ENCODE results near the gene ARHGEF12.

Gene ARHGEF12

GRCh38 chr11:120513436-120514315 is 177.5 kb downstream of the ARHGEF12 start:
- no peak for DNase-seq
- Histone ChIP-seq H3K36me3 (ENCODE audit: control insufficient read depth in 4 of 4, insufficient read depth in 4 of 4, low read length in 3 of 4) (no peaks in the 10 kb centered on the region), H3K27ac (ENCODE audit: insufficient read depth in 1 of 2, low read depth in 1 of 2, low read length in 2 of 2, poor library complexity in 1 of 2, severe bottlenecking in 2 of 2) (no peak overlapping the region), H3K4me1 (ENCODE audit: control extremely low read depth in 1 of 4, control insufficient read depth in 4 of 4, insufficient read depth in 4 of 4, low read length in 3 of 4) (peaks cover 0 to 2% (median 1%) of the 10 kb centered on the region in 4 experiments), H3K9me3 (ENCODE audit: control extremely low read depth in 1 of 5, control insufficient read depth in 4 of 5, insufficient read depth in 2 of 5, low read depth in 1 of 5, low read length in 4 of 5) (no peaks in the 10 kb centered on the region), H3K4me3 (ENCODE audit: control insufficient read depth in 1 of 7, extremely low read depth in 1 of 7, insufficient read depth in 4 of 7, low read depth in 2 of 7, low read length in 6 of 7) (no peak overlapping the region), H3K27me3 (replicated peaks in 2 of 5; ENCODE audit: control insufficient read depth in 4 of 5, insufficient read depth in 5 of 5, low read length in 4 of 5) (peaks cover 4 to 87% (median 37%) of the 10 kb centered on the region in 5 experiments)
- WGBS (ENCODE audit: insufficient coverage) = 83% methylated on average over 15 of the region's 19 CpGs
- CTCF ChIA-PET = interaction anchor here (0.6 to 2.1 kb wide), 4 partner anchors 9 to 171 kb away, joined by 3 to 8 read pairs (median 3); no protein-coding TSS in a partner anchor
- POLR2A ChIA-PET = no interaction called here

GRCh38 chr11:120514541-120515121 is 178.4 kb downstream of the ARHGEF12 start:
- H3K36me3 ChIP-seq (ENCODE audit: control insufficient read depth in 4 of 4, insufficient read depth in 4 of 4, low read length in 3 of 4) = no peaks in the 10 kb centered on the region
- H3K27me3 ChIP-seq (replicated peaks in 2 of 5; ENCODE audit: control insufficient read depth in 4 of 5, insufficient read depth in 5 of 5, low read length in 4 of 5) = peaks cover 4 to 77% (median 38%) of the 10 kb centered on the region in 5 experiments
- H3K9me3 ChIP-seq (ENCODE audit: control extremely low read depth in 1 of 5, control insufficient read depth in 4 of 5, insufficient read depth in 2 of 5, low read depth in 1 of 5, low read length in 4 of 5) = no peaks in the 10 kb centered on the region
- no peak for DNase-seq
- no peak overlapping the region for H3K4me3 ChIP-seq (ENCODE audit: control insufficient read depth in 1 of 7, extremely low read depth in 1 of 7, insufficient read depth in 4 of 7, low read depth in 2 of 7, low read length in 6 of 7)
- ChIA-PET CTCF (interaction anchor here (0.6 to 1.0 kb wide), 2 partner anchors 10 to 118 kb away, joined by 3 read pairs; no protein-coding TSS in a partner anchor), POLR2A (no interaction called here)
- 96% methylated on average over 11 of the region's 14 CpGs for WGBS (ENCODE audit: insufficient coverage)
- H3K27ac ChIP-seq (ENCODE audit: insufficient read depth in 1 of 2, low read depth in 1 of 2, low read length in 2 of 2, poor library complexity in 1 of 2, severe bottlenecking in 2 of 2) = no peak overlapping the region
- peaks cover 0 to 2% (median 1%) of the 10 kb centered on the region in 4 experiments for H3K4me1 ChIP-seq (ENCODE audit: control extremely low read depth in 1 of 4, control insufficient read depth in 4 of 4, insufficient read depth in 4 of 4, low read length in 3 of 4)

GRCh38 chr11:120515186-120515723 is 179.0 kb downstream of the ARHGEF12 start:
- WGBS (ENCODE audit: insufficient coverage) = 89% methylated on average over 5 of the region's 7 CpGs
- Histone ChIP-seq H3K4me3 (ENCODE audit: control insufficient read depth in 1 of 7, extremely low read depth in 1 of 7, insufficient read depth in 4 of 7, low read depth in 2 of 7, low read length in 6 of 7) (no peak overlapping the region), H3K27me3 (replicated peaks in 2 of 5; ENCODE audit: control insufficient read depth in 4 of 5, insufficient read depth in 5 of 5, low read length in 4 of 5) (peaks cover 2 to 71% (median 33%) of the 10 kb centered on the region in 5 experiments), H3K27ac (ENCODE audit: insufficient read depth in 1 of 2, low read depth in 1 of 2, low read length in 2 of 2, poor library complexity in 1 of 2, severe bottlenecking in 2 of 2) (no peak overlapping the region), H3K9me3 (ENCODE audit: control extremely low read depth in 1 of 5, control insufficient read depth in 4 of 5, insufficient read depth in 2 of 5, low read depth in 1 of 5, low read length in 4 of 5) (no peaks in the 10 kb centered on the region), H3K36me3 (ENCODE audit: control insufficient read depth in 4 of 4, insufficient read depth in 4 of 4, low read length in 3 of 4) (no peaks in the 10 kb centered on the region), H3K4me1 (ENCODE audit: control extremely low read depth in 1 of 4, control insufficient read depth in 4 of 4, insufficient read depth in 4 of 4, low read length in 3 of 4) (peaks cover 0 to 2% (median 1%) of the 10 kb centered on the region in 4 experiments)
- ChIA-PET POLR2A (no interaction called here), CTCF (interaction anchor here (1.1 kb wide), 1 partner anchor 29 kb away, joined by 3 read pairs; no protein-coding TSS in a partner anchor)
- no peak for DNase-seq

- H3K4me3 ChIP-seq (ENCODE audit: control insufficient read depth in 1 of 7, extremely low read depth in 1 of 7, insufficient read depth in 4 of 7, low read depth in 2 of 7, low read length in 6 of 7) = no peak overlapping the region
- CTCF ChIA-PET = interaction anchor here (1.1 to 1.6 kb wide), 2 partner anchors 14 to 28 kb away, joined by 3 to 4 read pairs; no protein-coding TSS in a partner anchor
- peaks cover 0 to under 1% (median 0%) of the 10 kb centered on the region in 4 experiments for H3K4me1 ChIP-seq (ENCODE audit: control extremely low read depth in 1 of 4, control insufficient read depth in 4 of 4, insufficient read depth in 4 of 4, low read length in 3 of 4)
- POLR2A ChIA-PET = no interaction called here
- 58% methylated on average over 38 of the region's 39 CpGs for WGBS (ENCODE audit: insufficient coverage)
- DNase-seq = no peak
- no peaks in the 10 kb centered on the region for H3K9me3 ChIP-seq (ENCODE audit: control extremely low read depth in 1 of 5, control insufficient read depth in 4 of 5, insufficient read depth in 2 of 5, low read depth in 1 of 5, low read length in 4 of 5)
- H3K27me3 ChIP-seq (replicated peaks in 2 of 5; ENCODE audit: control insufficient read depth in 4 of 5, insufficient read depth in 5 of 5, low read length in 4 of 5) = peaks cover 2 to 68% (median 32%) of the 10 kb centered on the region in 5 experiments
- H3K36me3 ChIP-seq (ENCODE audit: control insufficient read depth in 4 of 4, insufficient read depth in 4 of 4, low read length in 3 of 4) = no peaks in the 10 kb centered on the region
- H3K27ac ChIP-seq (ENCODE audit: insufficient read depth in 1 of 2, low read depth in 1 of 2, low read length in 2 of 2, poor library complexity in 1 of 2, severe bottlenecking in 2 of 2) = no peak overlapping the region
Observed at GRCh38 chr11:120516461-120517389, 180.5 kb downstream of the ARHGEF12 start.

- CTCF ChIA-PET = interaction anchor here (1.6 kb wide), 1 partner anchor 14 kb away, joined by 4 read pairs; no protein-coding TSS in a partner anchor
- Histone ChIP-seq H3K27ac (ENCODE audit: insufficient read depth in 1 of 2, low read depth in 1 of 2, low read length in 2 of 2, poor library complexity in 1 of 2, severe bottlenecking in 2 of 2) (no peak overlapping the region), H3K36me3 (ENCODE audit: control insufficient read depth in 4 of 4, insufficient read depth in 4 of 4, low read length in 3 of 4) (no peaks in the 10 kb centered on the region), H3K27me3 (replicated peaks in 2 of 5; ENCODE audit: control insufficient read depth in 4 of 5, insufficient read depth in 5 of 5, low read length in 4 of 5) (peaks cover 2 to 63% (median 32%) of the 10 kb centered on the region in 5 experiments), H3K9me3 (ENCODE audit: control extremely low read depth in 1 of 5, control insufficient read depth in 4 of 5, insufficient read depth in 2 of 5, low read depth in 1 of 5, low read length in 4 of 5) (no peaks in the 10 kb centered on the region), H3K4me1 (ENCODE audit: control extremely low read depth in 1 of 4, control insufficient read depth in 4 of 4, insufficient read depth in 4 of 4, low read length in 3 of 4) (no peaks in the 10 kb centered on the region), H3K4me3 (ENCODE audit: control insufficient read depth in 1 of 7, extremely low read depth in 1 of 7, insufficient read depth in 4 of 7, low read depth in 2 of 7, low read length in 6 of 7) (no peak overlapping the region)
- POLR2A ChIA-PET = no interaction called here
- WGBS (ENCODE audit: insufficient coverage) = 62% methylated on average over 12 of the region's 13 CpGs
- no peak for DNase-seq
Observed at GRCh38 chr11:120517390-120517761, 181.2 kb downstream of the ARHGEF12 start.

GRCh38 chr11:120517801-120518291 is 181.6 kb downstream of the ARHGEF12 start:
- no peaks in the 10 kb centered on the region for H3K4me1 ChIP-seq (ENCODE audit: control extremely low read depth in 1 of 4, control insufficient read depth in 4 of 4, insufficient read depth in 4 of 4, low read length in 3 of 4)
- H3K27ac ChIP-seq (ENCODE audit: insufficient read depth in 1 of 2, low read depth in 1 of 2, low read length in 2 of 2, poor library complexity in 1 of 2, severe bottlenecking in 2 of 2) = no peak overlapping the region
- H3K9me3 ChIP-seq (ENCODE audit: control extremely low read depth in 1 of 5, control insufficient read depth in 4 of 5, insufficient read depth in 2 of 5, low read depth in 1 of 5, low read length in 4 of 5) = no peaks in the 10 kb centered on the region
- H3K27me3 ChIP-seq (replicated peaks in 2 of 5; ENCODE audit: control insufficient read depth in 4 of 5, insufficient read depth in 5 of 5, low read length in 4 of 5) = peaks cover 2 to 61% (median 34%) of the 10 kb centered on the region in 5 experiments
- no peaks in the 10 kb centered on the region for H3K36me3 ChIP-seq (ENCODE audit: control insufficient read depth in 4 of 4, insufficient read depth in 4 of 4, low read length in 3 of 4)
- ChIA-PET POLR2A (no interaction called here), CTCF (interaction anchor here (1.2 kb wide), 1 partner anchor 153 kb away, joined by 3 read pairs; no protein-coding TSS in a partner anchor)
- no peak overlapping the region for H3K4me3 ChIP-seq (ENCODE audit: control insufficient read depth in 1 of 7, extremely low read depth in 1 of 7, insufficient read depth in 4 of 7, low read depth in 2 of 7, low read length in 6 of 7)
- WGBS (ENCODE audit: insufficient coverage) = 93% methylated on average over 6 of the region's 7 CpGs
- DNase-seq = no peak
